ENCODE measurements around the gene RPL35A.
"Not testable (repeated sequence)": the region's sequence is repeated elsewhere in the genome, so short reads cannot be mapped to it uniquely, and the experiment has no call there.

The RPL35A gene

DNA sequence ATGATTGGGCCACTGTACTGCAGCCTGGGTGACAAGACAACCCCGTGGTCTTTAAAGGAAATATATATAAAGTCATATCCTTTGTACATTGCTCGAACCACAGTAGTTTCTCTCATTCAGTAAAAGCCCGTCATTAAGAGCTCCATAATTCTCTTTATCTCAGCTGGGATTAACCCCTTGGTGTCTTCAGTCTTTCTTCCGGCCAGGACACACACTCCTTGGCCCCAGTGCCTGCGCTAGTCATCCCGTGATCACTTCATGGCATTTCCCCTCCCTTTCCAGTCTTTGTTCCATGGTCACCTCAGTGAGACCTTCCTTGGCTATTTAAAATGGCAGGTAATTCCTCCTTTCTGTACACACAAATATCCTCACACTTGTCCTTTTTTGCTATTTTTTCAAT is 3.3 kb downstream of the RPL35A start:
- no peak for TF ChIP-seq CTCF (IDR thresholded peaks at IDR 0.05; ENCODE audit: low read depth, low read length, missing control alignments)
- in situ Hi-C loops (cut with HindIII; ENCODE audit: low sequenced_read_pairs) = no loop called here
- H3K4me3 ChIP-seq (ENCODE audit: low read depth, low read length) = no peak overlapping the region
- no peak for DNase-seq (ENCODE audit: low read depth)

- no peak overlapping the region for H3K4me3 ChIP-seq (ENCODE audit: low read depth, low read length)
- no peak for TF ChIP-seq CTCF (IDR thresholded peaks at IDR 0.05; ENCODE audit: low read depth, low read length, missing control alignments)
- in situ Hi-C loops (cut with HindIII; ENCODE audit: low sequenced_read_pairs) = no loop called here
- peak; percentile 53 for DNase-seq (ENCODE audit: low read depth)
Observed at GRCh38 chr3:197953881-197954280, 3.9 kb downstream of the RPL35A start.

- no peak for DNase-seq (ENCODE audit: low read depth)
- H3K4me3 ChIP-seq (ENCODE audit: low read depth, low read length) = no peak overlapping the region
- in situ Hi-C loops (cut with HindIII; ENCODE audit: low sequenced_read_pairs) = no loop called here
- no peak for TF ChIP-seq CTCF (IDR thresholded peaks at IDR 0.05; ENCODE audit: low read depth, low read length, missing control alignments)
Observed at GRCh38 chr3:197955892-197956477, 6.0 kb downstream of the RPL35A start.

- no peak for TF ChIP-seq CTCF (IDR thresholded peaks at IDR 0.05; ENCODE audit: low read depth, low read length, missing control alignments)
- in situ Hi-C loops (cut with HindIII; ENCODE audit: low sequenced_read_pairs) = no loop called here
- no peak overlapping the region for H3K4me3 ChIP-seq (ENCODE audit: low read depth, low read length)
- DNase-seq (ENCODE audit: low read depth) = no peak
Observed at GRCh38 chr3:197956626-197956988, 6.6 kb downstream of the RPL35A start.

- no peak overlapping the region for H3K4me3 ChIP-seq (ENCODE audit: low read depth, low read length)
- in situ Hi-C loops (cut with HindIII; ENCODE audit: low sequenced_read_pairs) = no loop called here
- no peak for TF ChIP-seq CTCF (IDR thresholded peaks at IDR 0.05; ENCODE audit: low read depth, low read length, missing control alignments)
- no peak for DNase-seq (ENCODE audit: low read depth)
Observed at GRCh38 chr3:197957790-197958133, 7.8 kb downstream of the RPL35A start.

GRCh38 chr3:197958346-197958745 is 8.4 kb downstream of the RPL35A start:
- in situ Hi-C loops (cut with HindIII; ENCODE audit: low sequenced_read_pairs) = no loop called here
- TF ChIP-seq CTCF (IDR thresholded peaks at IDR 0.05; ENCODE audit: low read depth, low read length, missing control alignments) = no peak
- H3K4me3 ChIP-seq (ENCODE audit: low read depth, low read length) = no peak overlapping the region
- no peak for DNase-seq (ENCODE audit: low read depth)

- H3K4me3 ChIP-seq (ENCODE audit: low read depth, low read length); in situ Hi-C loops (cut with HindIII; ENCODE audit: low sequenced_read_pairs); DNase-seq (ENCODE audit: low read depth): not testable (repeated sequence)
Observed at GRCh38 chr3:197958848-197959247, 8.9 kb downstream of the RPL35A start.

Measured in astrocyte of the cerebellum (primary cell).